Measurements from ENCODE around the gene TNFRSF18. TPM values are rescaled to one million over a fixed set of nuclear protein-coding genes. Genes with fewer than 3 reads are reported as not detected.

The TNFRSF18 gene
- total and polyA plus RNA-seq, 2 donors (not counting 3 experiments of a cell fraction or from before 2014, with no cell fraction given): not detected

GRCh38 chr1:1181129-1181937, 25.1 kb downstream of the TNFRSF18 start:
- intact Hi-C loops (cut with micrococcal nuclease) (no loop called here), dilution Hi-C loops (cut with MboI; ENCODE audit: extremely low pct_ligation_motif_present, low sequenced_read_pairs) (no loop called here)
- ChIA-PET CTCF (interaction anchor here (2.1 kb wide), 1 partner anchor 59 kb away, joined by 7 read pairs; no protein-coding TSS in a partner anchor), POLR2A (no interaction called here)
- H3K36me3 ChIP-seq (ENCODE audit: control insufficient read depth in 2 of 2, extremely low read depth in 1 of 2, insufficient read depth in 2 of 2, low read length in 2 of 2): no peaks in the 10 kb centered on the region
- no peak overlapping the region for H3K9ac ChIP-seq (replicated peaks; ENCODE audit: extremely low read depth, insufficient read depth, low read length)
- H3K4me1 ChIP-seq (ENCODE audit: control insufficient read depth, extremely low read depth, insufficient read depth, low read length): no peaks in the 10 kb centered on the region
- H3K27ac ChIP-seq (ENCODE audit: insufficient read depth, low read depth, low read length): no peak overlapping the region
- no peak for FAIRE-seq
- no peaks in the 10 kb centered on the region for H3K9me1 ChIP-seq (replicated peaks; ENCODE audit: control insufficient read depth, extremely low read depth, insufficient read depth, low read length)
- H3K27me3 ChIP-seq (ENCODE audit: control insufficient read depth in 2 of 2, insufficient read depth in 2 of 2, low read length in 2 of 2): no peaks in the 10 kb centered on the region
- H2AFZ ChIP-seq (ENCODE audit: low read depth, low read length): no peak overlapping the region
- no peak overlapping the region for H3K4me2 ChIP-seq (ENCODE audit: insufficient read depth, low read length)
- no peaks in the 10 kb centered on the region for H3K79me2 ChIP-seq (ENCODE audit: control insufficient read depth, insufficient read depth, low read length)
- H4K20me1 ChIP-seq (replicated peaks; ENCODE audit: control insufficient read depth, extremely low read depth, insufficient read depth, low read length): no peaks in the 10 kb centered on the region
- TF ChIP-seq JUN (IDR thresholded peaks at IDR 0.05; ENCODE audit: borderline replicate concordance, insufficient read depth, insufficient read length, low read depth) (no peak), MAX (IDR thresholded peaks at IDR 0.05; ENCODE audit: insufficient read depth, insufficient read length) (no peak), MYC (IDR thresholded peaks at IDR 0.05; ENCODE audit: low read depth, low read length) (no peak), POLR2A (IDR thresholded peaks at IDR 0.05; ENCODE audit: low read depth, low read length) (no peak), EZH2 (IDR thresholded peaks at IDR 0.05; ENCODE audit: borderline replicate concordance, low read depth, low read length, severe bottlenecking) (no peak), GATA2 (IDR thresholded peaks at IDR 0.05; ENCODE audit: insufficient read depth, insufficient read length, low read depth, low read length) (no peak)
- H3K9me3 ChIP-seq (replicated peaks; ENCODE audit: control insufficient read depth, insufficient read depth, low read length): no peaks in the 10 kb centered on the region
- no TSS peak for BruUV-seq (replicated peaks)
- no peak for DNase-seq (ENCODE audit: low read depth, low spot score)
- no peak overlapping the region for H3K4me3 ChIP-seq (replicated peaks in 1 of 3; ENCODE audit: insufficient read depth in 1 of 3, low read depth in 1 of 3, low read length in 3 of 3)

Data from endothelial cell of umbilical vein (primary cell).